HG03520 (cell line): Measurements from ENCODE around the gene ABLIM2.

Experiments
- ATAC-seq: cut with Tn5 transposase; IDR thresholded peaks from one replicate; pipeline ENCODE4 v1.9.1; 2021; ENCODE audit warnings: mild to moderate bottlenecking, moderate library complexity; ENCODE audit not compliant: unreplicated experiment

The ABLIM2 gene

DNA sequence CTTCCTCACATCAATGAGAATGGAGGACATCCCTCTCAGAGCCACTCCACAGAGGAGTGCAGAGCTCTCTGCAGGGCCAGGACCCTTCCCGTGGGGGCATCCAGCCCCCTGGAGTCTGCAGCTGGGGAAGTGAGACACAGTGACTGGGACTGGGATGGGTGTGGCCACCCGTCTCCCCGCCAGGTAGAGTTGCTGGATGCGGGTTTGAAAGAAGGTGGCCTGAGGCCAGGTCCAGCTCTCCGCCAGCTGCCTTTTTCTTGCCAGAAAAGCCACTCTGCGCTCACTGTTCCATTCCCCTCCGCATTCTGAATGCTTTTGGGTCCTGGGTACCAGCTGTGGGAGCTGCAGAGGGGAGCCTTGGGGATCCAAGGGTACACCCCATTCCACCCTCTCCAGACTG lies 82.6 kb downstream of the ABLIM2 start:
- no peak for ATAC-seq

DNA sequence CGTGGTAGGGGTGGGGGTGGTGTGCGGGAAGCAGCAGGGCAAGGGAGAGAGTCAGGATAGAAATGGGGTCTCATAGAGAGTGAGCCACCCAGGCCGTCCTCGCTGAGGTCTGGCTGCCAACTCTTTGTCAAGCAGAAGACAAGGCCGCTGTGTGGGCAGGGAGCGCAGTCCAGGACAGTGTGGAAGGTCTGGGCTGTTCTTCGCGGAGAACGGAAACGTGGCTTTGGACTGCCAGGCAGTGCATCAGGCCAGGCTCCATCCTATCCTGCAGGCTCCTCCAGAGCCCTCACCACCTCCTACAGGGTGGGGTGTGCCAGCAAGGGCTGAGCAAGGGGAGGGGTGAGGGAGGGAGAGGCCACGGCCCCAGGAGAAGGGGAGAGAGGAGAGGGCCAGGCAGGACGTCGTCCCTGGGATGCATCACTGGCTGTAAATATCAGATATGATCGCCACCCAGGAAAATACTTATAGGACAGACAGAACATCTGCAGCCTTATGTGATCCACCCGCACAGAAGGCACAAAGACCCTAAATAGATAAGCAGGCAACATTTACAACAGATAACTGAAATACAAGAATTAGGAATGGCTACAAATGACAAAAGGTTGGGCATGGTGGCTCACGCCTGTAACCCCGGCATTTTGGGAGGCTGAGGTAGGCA lies 85.3 kb downstream of the ABLIM2 start:
- ATAC-seq = no peak

DNA sequence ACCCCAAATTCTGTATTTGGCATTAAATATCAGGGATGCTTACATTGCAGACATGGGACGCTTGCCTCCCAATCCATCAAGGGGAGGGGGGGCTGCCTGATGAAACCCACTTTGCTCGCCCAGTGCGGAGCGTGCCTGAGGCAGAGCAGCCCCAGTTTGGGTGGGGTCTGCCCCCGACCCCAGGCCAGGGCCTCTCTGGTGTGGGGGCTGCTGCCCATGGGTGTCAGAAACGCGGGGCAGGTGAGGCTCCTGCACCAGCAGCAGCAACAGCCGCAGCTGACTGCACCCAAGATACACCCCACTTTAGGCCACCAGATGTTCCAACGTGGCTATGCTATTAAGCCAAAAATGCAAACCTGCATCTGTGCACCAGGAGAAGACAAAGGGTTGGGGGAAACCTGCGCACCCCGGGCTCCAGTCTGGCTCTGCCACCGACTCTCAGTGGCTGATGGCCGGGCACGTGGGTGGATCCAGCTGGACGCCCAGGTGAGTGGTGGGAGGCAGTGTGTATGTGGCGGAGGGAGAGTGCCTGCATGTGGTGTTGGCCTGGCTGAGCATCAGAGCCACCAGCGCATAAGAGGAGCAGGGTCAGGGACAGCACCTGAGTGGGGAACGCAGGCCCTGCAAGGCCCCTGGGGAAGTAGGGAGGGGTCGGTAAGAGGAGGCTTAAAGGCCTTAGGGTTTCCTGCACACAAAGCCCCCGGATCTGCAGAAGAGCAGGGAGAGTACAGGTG lies 86.2 kb downstream of the ABLIM2 start:
- ATAC-seq = no peak

DNA sequence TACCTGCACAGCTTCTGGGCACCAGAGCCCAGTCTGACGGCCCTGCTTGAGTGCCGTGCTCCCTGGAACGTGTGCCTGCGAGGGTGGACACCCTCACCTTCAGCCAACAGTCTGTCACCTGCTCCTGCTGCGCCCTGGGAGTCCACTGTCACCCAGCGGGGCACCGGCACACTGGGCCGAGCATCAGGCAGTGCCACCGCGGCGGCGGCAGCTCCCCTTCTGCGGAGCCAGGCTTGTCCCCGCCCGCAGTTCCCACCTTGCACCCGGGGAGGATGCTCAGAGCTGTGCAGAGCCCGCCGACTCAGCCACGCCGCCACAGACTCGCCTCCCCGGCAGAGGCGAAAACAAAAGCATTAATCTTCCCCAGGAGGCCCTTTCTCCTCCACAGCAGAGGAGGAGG lies 86.8 kb downstream of the ABLIM2 start:
- ATAC-seq = no peak

DNA sequence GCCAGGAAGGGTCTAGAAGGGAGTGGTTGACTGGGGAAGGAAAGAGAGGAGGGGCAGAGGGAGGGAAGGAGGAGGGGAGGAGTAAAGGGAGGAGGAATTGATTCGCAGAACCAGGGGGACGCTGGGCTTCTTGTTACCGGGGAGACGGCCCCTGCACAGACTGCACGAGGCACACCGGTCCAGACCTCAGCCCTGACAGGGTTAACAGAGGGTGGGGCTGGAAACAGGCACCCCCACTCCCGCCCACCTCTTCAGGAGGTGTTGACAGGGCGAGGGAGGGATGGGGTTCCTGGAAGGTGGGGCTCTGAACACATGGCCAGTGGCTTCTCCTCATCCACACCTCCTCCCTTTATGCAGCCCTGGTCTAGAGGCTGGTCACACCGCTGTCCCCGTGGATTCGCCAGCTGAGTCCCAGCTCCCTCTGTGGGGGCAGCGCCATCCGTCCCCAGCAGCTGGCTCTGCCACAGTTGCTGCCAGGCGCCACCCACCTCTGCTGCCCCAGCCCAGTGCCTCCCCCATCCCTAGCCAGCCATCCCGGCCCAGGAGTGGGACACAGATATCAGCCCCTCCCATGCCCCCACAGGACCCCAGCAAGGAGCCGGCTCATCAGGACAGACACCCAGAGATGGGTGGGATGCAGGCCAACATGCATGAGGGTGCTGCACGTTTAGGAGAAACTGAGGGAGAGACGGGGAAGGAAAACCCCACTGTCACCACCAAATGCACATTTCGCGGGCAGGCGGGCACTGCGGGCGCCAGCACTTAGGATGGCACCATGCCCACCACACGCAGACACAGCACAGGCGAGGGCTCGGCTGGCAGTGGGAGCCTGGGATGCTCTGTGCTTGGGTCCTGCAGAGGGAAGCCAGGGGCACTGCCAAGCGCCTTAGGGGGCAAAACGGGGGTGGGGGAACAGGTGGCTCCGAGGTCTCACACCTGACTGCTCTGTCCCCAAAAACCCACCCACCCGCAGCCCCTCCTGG lies 87.6 kb downstream of the ABLIM2 start:
- ATAC-seq = no peak

DNA sequence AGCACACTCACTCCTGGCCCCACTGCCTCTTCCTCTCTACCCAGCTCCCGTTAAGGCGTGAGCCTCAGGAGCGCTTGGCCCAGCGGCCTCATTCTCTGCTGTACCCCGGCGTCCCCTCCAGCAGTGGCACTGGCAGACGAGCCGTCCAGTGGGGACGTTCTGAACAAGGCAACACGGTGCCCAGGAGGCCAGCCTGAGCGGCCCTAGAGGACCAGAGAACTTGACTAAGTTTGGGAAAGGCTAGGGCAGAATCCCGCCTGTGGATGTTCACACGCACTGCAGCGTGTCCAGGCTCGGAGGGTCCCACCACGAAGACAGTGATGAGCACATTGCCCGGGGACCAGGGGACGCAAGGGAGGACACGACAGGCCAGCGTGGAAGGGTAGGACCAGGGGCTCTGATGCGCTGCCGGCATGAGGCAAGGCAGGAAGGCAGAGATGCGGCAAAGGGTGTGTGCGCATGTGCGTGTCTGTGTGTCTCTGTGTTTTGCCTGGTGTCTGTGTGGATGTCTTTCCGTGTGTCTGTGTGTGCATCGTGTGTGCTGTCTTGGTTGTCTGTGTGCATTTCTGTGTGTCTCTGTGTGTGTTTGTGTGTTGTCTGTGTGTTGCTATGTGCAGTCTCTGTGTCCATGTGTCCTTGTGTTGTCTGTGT lies 89.4 kb downstream of the ABLIM2 start:
- ATAC-seq = no peak

DNA sequence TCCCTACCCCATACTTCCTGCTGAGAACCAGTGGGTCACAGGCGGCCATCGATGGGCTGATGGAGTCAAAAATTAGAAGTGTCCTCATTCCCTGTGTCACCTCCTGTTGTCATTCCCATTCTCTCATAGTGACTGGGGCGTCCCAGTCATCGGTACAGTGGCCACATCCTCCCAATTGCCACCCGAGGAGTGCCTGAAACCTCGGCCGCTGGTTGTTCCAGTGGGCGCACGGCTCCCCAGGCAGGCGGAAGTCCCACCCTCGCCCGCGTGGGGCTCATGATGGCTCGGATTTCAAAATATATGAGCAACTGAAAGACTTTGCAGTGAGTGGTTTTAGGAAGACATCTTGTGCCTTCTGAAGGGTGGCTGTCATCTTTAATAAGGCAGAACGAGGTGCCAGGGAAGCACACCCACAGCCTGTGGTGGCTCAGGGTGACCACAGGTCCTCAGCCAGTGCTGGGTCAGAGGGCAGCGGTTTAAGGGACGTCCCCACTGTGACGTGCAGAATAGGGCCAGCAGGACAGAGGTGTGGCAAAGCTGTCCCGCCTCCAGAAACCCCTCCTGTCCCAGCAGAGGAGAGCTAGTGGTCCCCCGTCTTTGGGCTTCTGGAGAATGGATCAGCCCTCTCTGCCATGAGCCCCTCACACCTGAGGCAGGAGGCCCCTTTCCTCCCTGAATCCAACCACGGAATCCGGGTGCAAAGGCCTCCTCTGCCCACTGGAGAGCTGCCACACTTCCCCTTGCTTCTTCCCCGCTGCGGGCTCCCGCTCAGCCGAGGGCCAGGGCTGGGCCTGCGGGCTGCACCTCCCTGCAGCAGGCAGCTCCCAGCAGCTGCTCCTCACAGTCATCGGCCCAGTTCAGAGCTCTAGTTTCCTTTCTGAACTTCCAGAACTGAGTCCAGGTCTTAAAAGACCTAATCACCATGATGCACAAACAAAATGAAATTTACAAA lies 90.4 kb downstream of the ABLIM2 start:
- no peak for ATAC-seq

DNA sequence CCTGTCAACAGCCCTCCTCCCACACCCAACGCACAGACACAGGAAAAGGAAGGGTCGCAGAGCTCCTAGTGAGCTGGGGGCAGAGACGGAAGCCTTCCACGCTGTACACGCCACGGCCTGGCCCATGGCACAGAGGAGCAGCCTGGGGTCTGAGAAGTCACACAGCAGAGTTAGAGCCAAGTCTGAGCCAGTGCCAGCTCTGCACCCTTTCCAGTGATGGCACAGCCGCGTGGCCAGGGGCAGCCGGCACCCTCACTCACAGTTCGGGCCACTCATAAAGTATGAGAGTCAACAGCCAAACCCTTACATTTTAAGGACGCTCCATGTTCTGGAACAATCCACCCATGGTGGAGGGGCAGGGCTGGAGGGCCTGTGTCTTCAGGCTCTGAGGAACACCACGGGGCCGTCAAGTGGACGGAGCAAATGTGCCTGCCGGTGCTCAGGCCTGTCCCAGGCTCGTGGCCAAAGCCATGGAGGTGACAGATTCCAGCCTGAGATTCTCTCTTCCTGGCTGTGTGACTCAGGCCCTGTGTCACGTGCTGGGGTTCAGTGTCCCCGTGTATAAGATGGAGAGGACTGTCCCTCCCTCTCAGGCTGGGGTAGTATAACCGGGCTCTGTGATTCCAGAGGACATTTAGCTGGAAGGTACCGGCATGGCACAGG lies 91.2 kb downstream of the ABLIM2 start:
- no peak for ATAC-seq

DNA sequence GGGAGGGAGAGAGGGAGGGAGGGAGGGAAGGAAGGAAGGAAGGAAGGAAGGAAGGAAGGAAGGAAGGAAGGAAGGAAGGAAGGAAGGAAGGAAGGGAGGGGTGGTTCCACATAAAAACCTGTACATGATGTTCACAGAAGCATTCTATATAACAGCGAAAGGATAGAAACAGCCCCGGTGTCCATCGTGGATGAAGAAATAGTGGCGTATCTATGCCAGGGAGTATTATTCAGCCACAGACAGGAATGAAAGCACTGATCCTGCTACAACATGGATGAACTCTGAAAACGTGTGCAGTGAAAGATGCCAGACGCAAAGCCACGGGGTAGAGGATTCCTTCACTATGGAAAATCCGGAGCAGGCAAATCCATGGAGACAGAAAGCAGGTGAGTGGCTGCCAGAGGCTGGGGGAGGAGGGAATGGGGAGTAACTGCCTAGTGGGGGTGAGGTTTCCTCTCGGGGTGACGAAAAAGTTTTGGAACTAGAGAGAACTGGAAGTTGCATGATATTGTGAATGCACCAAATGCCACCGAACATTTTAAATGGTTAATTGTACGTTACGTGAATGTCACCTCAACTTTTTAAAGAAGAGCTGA lies 92.2 kb downstream of the ABLIM2 start:
- ATAC-seq = no peak

DNA sequence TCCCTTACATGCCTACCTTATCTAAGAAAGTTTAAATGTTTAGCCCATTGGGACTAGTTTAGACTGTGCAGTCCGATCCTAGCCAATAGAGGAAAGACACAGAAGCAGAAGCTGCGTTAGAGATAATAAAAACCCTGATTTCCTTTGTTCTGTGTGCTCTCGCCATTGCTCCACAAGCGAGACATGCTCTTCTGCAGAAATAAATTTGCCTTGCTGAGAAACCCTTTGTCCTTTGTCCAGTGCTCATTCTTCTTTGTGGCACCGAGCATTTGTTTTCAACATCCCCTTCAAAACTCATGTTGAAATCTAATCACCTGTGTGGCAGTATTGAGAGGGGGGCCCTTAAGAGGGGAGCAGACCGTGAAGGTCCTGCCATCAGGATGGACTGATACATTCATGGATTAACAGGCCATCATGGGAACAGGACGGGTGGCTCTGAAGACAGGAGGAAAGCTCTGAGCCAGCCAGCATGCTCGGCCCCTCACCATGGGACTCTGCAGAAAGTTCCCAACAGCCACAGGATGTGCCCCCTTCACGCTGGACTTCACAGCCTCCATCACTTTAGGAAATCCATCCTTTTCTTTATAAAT lies 94.5 kb downstream of the ABLIM2 start:
- ATAC-seq = no peak

DNA sequence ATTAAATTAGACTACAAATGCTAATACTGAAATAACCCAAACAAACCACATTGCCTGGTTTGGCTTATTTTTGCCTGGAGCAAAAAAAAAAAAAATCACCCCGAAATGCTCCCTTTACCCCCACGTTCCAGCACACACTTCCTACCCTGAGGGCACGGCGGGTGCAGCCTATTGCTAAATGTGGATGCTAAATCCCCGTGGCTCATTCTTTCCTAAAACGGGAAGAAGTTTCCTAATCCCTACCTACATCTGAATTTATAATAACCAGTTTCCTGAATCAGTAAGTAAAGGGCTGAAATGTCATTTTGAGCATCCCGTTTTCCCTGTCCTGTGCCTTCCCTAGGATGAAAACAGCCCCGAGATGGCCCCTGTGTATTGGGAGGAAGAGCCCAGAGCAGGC lies 97.0 kb downstream of the ABLIM2 start:
- ATAC-seq = no peak

DNA sequence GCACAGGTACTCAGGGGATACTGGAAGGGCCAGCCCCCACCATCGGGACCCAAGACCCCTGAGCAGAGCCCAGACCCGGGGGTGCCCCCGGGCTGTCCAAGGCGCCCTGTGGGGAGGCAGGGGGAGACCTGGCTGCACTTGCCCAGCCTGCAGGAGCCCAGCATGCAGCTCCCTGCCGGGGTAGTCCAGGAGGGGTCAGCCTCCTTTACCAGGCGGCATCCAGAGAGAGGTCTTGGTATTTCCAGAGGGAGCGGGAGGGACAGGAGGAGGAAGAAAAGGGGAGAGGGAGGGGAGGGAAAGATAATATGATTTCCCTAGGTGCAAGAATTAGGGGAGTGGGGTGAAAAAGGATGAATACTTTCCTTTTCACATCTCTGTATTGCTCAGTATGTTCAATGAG lies 97.5 kb downstream of the ABLIM2 start:
- no peak for ATAC-seq

DNA sequence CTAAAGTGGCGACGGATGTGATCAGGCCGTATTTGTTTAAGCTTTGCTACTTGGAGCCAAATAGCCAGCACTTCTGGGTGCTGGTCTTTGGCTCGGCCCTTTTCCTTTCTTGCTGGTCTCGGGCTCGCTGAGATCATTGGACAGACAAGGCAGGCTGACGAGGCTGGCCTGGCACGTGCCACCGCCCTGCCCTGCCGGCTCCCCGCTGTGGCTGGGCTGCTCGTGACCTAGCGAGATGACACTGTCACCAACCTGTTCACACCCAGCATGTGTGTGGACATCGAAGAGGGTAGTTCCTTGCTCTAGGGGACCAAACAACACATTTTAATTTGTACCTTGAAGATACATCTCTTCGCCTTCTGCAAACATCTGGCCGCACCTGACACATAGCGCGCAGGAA lies 98.0 kb downstream of the ABLIM2 start:
- ATAC-seq = no peak

DNA sequence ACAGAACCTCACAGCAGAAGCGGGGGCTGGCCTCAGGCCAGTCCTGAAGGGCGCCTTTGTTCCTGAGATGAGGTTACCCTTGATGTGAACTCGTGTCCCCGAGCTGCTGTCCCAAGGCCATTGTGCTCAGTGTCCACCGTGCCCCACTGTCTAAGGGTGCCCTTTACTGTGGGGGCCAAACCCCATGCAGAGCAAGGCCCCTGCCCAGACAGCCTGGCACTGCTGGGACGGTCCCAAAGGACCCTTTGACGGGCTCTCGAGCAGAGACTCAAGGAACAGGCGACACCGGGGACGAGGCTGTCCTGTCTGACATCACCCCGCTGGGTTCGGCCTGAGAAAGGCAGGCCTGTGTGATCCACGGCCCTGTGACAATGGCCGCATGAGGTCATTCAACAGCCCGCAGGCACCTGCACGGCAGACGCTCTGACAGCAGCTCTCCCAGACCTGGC lies 100.6 kb downstream of the ABLIM2 start:
- no peak for ATAC-seq

DNA sequence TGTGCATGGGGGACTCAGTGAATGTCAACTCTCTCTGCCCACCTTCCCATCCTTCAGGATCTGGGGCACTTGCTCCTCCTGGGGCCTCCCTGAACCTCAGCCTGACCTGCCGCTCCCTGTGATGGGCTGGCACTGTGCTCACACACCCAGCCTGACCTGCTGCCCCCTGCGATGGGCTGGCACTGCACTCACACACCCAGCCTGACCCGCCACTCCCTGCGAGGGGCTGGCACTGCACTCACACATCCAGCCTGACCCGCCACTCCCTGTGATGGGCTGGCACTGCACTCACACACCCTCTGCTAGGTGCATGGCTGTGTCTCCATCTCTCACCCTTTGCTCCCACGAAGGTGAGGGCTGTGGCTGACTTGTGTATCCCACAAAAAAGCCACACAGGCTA lies 103.4 kb downstream of the ABLIM2 start:
- ATAC-seq = no peak

DNA sequence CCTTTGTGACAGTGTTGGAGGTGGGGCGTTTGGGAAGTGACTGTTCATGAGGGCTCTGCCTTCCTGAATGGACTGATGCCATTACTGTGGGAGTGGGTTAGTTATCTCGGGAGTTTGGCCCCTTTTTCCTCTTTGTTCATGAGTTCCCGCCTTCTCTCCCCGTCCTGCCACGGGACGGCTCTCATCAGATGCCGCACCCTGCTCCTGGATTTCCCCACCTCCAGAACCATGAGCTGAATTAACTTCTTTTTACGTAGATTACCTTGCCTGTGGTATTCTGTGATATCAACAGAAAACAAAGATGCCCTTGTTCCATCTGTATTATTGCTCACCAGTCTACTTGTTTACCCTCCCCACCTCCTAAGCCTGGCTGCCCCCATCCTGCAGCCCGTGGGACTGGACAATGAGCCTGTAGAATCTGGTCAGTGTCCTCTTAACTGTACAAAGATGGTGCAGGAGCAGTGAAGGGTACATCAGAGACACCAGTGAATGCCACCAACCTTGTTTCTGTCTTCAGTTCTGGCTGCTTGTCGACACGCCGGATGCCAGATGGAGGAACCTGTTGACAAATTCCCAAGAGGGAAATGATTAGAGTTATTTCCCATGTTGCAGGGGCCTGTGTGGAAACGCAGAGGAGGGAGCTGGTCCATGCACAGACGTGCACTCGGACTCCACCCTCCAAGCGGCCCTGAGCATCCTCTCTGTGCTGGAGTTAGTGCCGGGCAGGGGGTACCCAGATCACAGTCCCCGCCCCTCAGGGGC lies 104.7 kb downstream of the ABLIM2 start:
- ATAC-seq = no peak

DNA sequence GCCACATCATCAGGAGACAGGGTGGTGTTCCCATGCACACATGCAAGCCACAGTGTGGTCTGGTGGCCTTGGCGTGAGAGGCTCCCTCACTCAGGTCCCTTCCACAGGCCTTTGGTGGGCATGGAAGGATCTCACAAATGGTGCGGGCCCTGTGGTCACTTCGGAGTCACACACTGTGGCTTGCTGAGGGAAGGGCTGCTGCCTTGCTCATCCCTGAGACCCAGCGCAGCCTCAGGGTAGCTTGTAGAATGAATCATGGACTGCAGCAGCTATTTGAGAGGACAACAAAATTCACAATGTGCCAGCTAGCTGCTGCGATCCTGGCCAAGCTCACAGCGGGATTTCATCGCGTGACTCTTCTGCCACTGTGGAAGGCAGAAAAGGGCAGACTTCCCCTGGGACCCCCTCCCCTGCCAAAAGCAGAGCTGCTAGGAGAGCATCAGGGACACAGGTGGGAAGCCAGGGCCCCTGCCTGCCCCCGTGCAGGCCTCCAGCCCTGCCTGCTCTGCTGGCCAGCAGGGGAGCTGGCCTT lies 106.4 kb downstream of the ABLIM2 start:
- no peak for ATAC-seq

DNA sequence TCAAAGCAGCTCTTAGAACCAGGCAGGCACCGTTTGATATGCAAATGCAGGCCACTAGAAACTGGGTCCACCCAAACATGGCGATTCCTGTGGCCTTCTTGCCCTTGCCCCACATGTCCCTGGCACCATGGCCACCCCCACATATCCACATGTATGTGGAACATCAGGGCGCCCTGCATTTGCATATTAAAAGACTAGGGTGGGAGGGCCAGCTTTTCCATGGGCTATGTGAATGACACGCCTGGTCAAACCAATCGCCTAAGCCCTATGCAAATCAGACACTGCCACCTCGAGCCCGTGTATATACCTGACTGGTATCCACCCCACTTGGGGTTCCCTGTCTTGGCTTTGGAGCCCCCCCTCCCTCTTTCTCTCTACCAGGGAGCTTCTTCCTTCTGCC lies 107.0 kb downstream of the ABLIM2 start:
- no peak for ATAC-seq
